Measurements from ENCODE around the gene GRIP2.

Gene GRIP2

DNA sequence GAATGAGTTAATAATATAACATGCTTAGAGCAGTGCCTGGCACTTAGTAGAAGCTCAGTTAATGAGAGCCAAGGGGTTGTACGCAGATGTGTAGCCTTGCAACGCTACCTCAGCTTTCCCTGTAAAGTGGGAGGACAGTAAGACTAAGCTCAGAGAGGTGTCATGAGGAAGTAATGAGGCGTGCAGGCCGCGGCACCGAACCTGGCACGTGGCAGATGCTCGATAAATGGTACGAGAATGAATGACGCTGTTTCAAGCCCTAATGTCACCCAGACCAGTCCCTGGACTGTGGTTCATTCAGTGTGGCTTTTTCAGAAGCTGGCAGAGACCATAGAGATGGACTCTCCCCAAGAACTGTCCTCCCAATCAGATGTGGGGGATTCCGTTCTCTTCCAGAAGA, 21.2 kb downstream of the GRIP2 start (continued):
- TF ChIP-seq, protein P1, sequence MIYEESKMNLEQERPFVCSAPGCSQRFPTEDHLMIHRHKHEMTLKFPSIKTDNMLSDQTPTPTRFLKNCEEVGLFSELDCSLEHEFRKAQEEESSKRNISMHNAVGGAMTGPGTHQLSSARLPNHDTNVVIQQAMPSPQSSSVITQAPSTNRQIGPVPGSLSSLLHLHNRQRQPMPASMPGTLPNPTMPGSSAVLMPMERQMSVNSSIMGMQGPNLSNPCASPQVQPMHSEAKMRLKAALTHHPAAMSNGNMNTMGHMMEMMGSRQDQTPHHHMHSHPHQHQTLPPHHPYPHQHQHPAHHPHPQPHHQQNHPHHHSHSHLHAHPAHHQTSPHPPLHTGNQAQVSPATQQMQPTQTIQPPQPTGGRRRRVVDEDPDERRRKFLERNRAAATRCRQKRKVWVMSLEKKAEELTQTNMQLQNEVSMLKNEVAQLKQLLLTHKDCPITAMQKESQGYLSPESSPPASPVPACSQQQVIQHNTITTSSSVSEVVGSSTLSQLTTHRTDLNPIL (CRISPR knock-in tag; IDR thresholded peaks at IDR 0.05; ENCODE audit: low read depth), result no peak
- no peak for TF ChIP-seq CSDC2 (CRISPR knock-in tag; IDR thresholded peaks at IDR 0.05)
- no peak for TF ChIP-seq ZFP3 (CRISPR knock-in tag; IDR thresholded peaks at IDR 0.05)
- TF ChIP-seq ZNF8 (CRISPR knock-in tag; IDR thresholded peaks at IDR 0.05), result no peak
- TF ChIP-seq OSR1 (CRISPR knock-in tag; IDR thresholded peaks at IDR 0.05), result no peak

- no peak for ATAC-seq
- TF ChIP-seq GLIS3 (CRISPR knock-in tag; IDR thresholded peaks at IDR 0.05) (no peak), ZC3H10 (CRISPR knock-in tag; IDR thresholded peaks at IDR 0.05) (no peak), ZNF8 (CRISPR knock-in tag; IDR thresholded peaks at IDR 0.05) (no peak), POU6F1 (CRISPR knock-in tag; IDR thresholded peaks at IDR 0.05; ENCODE audit: borderline replicate concordance, low read depth) (no peak), OSR1 (CRISPR knock-in tag; IDR thresholded peaks at IDR 0.05) (no peak), ZNF565 (CRISPR knock-in tag; conservative IDR thresholded peaks at IDR 0.05; ENCODE audit: low read depth) (no peak), ISL1 (CRISPR knock-in tag; IDR thresholded peaks at IDR 0.05) (no peak), ZFP30 (CRISPR knock-in tag; IDR thresholded peaks at IDR 0.05) (no peak), PPARA (CRISPR knock-in tag; IDR thresholded peaks at IDR 0.05; ENCODE audit: borderline replicate concordance) (no peak), TOX (CRISPR knock-in tag; IDR thresholded peaks at IDR 0.05; ENCODE audit: borderline replicate concordance) (no peak), TSHZ2 (CRISPR knock-in tag; IDR thresholded peaks at IDR 0.05) (no peak), SNAI2 (CRISPR knock-in tag; IDR thresholded peaks at IDR 0.05) (no peak), BACH2 (CRISPR knock-in tag; IDR thresholded peaks at IDR 0.05; ENCODE audit: borderline replicate concordance) (no peak), ZNF70 (CRISPR knock-in tag; IDR thresholded peaks at IDR 0.05) (no peak), ZFP3 (CRISPR knock-in tag; IDR thresholded peaks at IDR 0.05) (no peak)
- TF ChIP-seq, protein P2, sequence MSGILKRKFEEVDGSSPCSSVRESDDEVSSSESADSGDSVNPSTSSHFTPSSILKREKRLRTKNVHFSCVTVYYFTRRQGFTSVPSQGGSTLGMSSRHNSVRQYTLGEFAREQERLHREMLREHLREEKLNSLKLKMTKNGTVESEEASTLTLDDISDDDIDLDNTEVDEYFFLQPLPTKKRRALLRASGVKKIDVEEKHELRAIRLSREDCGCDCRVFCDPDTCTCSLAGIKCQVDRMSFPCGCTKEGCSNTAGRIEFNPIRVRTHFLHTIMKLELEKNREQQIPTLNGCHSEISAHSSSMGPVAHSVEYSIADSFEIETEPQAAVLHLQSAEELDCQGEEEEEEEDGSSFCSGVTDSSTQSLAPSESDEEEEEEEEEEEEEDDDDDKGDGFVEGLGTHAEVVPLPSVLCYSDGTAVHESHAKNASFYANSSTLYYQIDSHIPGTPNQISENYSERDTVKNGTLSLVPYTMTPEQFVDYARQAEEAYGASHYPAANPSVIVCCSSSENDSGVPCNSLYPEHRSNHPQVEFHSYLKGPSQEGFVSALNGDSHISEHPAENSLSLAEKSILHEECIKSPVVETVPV (CRISPR knock-in tag; IDR thresholded peaks at IDR 0.05), result no peak
- TF ChIP-seq, protein P3, sequence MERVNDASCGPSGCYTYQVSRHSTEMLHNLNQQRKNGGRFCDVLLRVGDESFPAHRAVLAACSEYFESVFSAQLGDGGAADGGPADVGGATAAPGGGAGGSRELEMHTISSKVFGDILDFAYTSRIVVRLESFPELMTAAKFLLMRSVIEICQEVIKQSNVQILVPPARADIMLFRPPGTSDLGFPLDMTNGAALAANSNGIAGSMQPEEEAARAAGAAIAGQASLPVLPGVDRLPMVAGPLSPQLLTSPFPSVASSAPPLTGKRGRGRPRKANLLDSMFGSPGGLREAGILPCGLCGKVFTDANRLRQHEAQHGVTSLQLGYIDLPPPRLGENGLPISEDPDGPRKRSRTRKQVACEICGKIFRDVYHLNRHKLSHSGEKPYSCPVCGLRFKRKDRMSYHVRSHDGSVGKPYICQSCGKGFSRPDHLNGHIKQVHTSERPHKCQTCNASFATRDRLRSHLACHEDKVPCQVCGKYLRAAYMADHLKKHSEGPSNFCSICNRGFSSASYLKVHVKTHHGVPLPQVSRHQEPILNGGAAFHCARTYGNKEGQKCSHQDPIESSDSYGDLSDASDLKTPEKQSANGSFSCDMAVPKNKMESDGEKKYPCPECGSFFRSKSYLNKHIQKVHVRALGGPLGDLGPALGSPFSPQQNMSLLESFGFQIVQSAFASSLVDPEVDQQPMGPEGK (CRISPR knock-in tag; IDR thresholded peaks at IDR 0.05; ENCODE audit: borderline replicate concordance), result no peak
These were observed 21.7 kb downstream of the GRIP2 start for GRCh38 chr3:14518432-14518802.

DNA sequence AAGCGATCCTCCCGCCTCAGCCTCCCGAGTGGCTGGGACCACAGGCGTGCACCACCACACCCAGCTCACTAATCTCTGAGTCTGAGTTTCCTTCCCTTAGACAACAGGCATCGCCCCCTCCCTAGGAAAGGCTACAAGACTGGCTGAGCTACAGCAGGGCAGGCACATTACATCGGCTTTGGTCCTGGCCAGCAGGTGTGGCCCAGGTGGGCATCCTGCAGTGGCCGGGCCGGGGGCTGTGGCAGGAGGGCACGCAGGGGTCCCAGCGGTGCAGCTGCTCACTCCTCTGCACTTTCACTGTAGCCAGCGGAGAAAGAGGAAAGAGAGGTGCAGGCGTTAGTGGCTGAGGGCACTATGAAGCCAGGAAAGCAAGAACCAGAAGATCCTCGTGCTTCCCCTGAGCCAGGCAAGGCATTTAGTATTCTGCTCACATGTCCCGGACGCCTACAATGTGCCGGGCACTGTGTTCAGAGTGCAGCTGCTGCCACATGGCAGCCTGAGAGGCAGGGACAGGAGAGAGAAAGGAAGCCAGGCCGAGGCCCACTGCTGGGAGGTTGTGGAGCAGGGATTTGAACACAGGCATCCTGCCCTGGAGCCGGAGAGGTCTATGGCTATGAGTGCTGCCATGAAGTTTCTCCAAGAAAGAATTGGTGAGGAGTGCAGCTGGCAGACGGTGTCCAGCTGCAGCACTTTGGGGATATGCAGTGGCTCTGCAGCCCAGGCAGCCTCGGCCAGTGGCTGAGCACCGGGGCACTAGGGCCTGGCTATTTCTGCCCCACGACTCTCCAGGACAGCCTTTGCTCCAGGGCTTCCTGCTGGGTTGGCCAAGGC, 22.3 kb downstream of the GRIP2 start:
- no peak for ATAC-seq
- TF ChIP-seq, protein P2 (CRISPR knock-in tag; IDR thresholded peaks at IDR 0.05), result no peak
- TF ChIP-seq CSDC2 (CRISPR knock-in tag; IDR thresholded peaks at IDR 0.05) (no peak), ISL1 (CRISPR knock-in tag; IDR thresholded peaks at IDR 0.05) (no peak), ZFP3 (CRISPR knock-in tag; IDR thresholded peaks at IDR 0.05) (no peak), TSHZ2 (CRISPR knock-in tag; IDR thresholded peaks at IDR 0.05) (no peak), PPARA (CRISPR knock-in tag; IDR thresholded peaks at IDR 0.05; ENCODE audit: borderline replicate concordance) (no peak), ESRRG (CRISPR knock-in tag; IDR thresholded peaks at IDR 0.05) (no peak), GLIS3 (CRISPR knock-in tag; IDR thresholded peaks at IDR 0.05) (no peak), ZC3H10 (CRISPR knock-in tag; IDR thresholded peaks at IDR 0.05) (no peak), ZNF70 (CRISPR knock-in tag; IDR thresholded peaks at IDR 0.05) (no peak), OSR1 (CRISPR knock-in tag; IDR thresholded peaks at IDR 0.05) (no peak)
- TF ChIP-seq, protein P3 (CRISPR knock-in tag; IDR thresholded peaks at IDR 0.05; ENCODE audit: borderline replicate concordance), result no peak
